Measurements from ENCODE around the gene MRPS10.

The MRPS10 gene

DNA sequence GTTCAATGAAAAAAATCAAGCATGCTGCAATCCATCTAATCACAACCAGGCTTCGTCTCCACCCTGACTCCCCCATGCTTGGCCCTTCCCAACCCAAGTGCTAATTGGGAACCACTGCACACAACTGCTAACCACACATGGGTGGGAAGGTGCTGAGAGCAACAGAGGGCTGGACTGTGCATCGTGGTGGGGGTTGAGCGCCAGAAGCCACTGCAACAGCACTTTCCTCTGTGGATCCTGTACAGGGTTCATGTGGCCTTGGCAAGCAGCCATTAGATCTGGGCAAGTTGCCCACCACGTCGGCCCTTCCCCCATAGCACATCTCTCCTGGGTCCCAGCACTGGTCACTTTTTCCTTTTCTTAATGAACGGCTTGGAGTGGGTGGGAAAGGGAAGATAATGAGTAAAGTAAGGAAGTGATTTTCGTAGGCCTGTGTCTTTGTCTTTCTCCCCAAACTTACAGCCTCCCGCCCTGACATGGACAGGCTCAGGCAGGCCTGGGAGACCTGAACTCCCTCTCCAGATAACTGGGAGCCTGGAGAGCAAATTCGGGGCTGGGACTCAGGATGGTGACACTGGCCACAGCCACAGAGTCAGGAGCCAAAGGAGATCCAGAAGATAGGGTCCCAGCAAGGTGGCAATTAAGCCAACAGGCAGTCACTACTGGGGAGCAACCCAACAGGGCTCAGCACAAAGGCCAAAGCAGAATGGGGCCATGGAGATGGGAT is 34.4 kb upstream of the MRPS10 start:
- Histone ChIP-seq H3K9me2 (replicated peaks; ENCODE audit: control insufficient read depth, low read length) (no peaks in the 10 kb centered on the region), H3K27ac (ENCODE audit: low read depth, low read length) (no peak overlapping the region), H3K36me3 (ENCODE audit: control insufficient read depth, low read length) (peaks cover 54% of the 10 kb centered on the region), H3F3A (ENCODE audit: control insufficient read depth, insufficient read depth) (no peaks in the 10 kb centered on the region), H3K9me3 (ENCODE audit: control insufficient read depth, insufficient read depth, low read length) (no peaks in the 10 kb centered on the region), H3K79me2 (ENCODE audit: control insufficient read depth, low read length) (no peaks in the 10 kb centered on the region), H3K27me3 (ENCODE audit: control insufficient read depth, low read length) (no peaks in the 10 kb centered on the region), H3K4me3 (ENCODE audit: low read length) (no peak overlapping the region), H4K20me1 (ENCODE audit: control insufficient read depth, insufficient read depth, low read depth, low read length) (no peaks in the 10 kb centered on the region), H3K4me1 (ENCODE audit: control insufficient read depth, low read length) (no peaks in the 10 kb centered on the region), H3K4me2 (ENCODE audit: low read length) (no peak overlapping the region)
- TF ChIP-seq EZH2phosphoT487 (IDR thresholded peaks at IDR 0.05; ENCODE audit: borderline replicate concordance, low read length), result no peak
- TF ChIP-seq, protein P1, sequence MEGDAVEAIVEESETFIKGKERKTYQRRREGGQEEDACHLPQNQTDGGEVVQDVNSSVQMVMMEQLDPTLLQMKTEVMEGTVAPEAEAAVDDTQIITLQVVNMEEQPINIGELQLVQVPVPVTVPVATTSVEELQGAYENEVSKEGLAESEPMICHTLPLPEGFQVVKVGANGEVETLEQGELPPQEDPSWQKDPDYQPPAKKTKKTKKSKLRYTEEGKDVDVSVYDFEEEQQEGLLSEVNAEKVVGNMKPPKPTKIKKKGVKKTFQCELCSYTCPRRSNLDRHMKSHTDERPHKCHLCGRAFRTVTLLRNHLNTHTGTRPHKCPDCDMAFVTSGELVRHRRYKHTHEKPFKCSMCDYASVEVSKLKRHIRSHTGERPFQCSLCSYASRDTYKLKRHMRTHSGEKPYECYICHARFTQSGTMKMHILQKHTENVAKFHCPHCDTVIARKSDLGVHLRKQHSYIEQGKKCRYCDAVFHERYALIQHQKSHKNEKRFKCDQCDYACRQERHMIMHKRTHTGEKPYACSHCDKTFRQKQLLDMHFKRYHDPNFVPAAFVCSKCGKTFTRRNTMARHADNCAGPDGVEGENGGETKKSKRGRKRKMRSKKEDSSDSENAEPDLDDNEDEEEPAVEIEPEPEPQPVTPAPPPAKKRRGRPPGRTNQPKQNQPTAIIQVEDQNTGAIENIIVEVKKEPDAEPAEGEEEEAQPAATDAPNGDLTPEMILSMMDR (IDR thresholded peaks at IDR 0.05; ENCODE audit: low read depth, low read length, poor library complexity, severe bottlenecking), result no peak

DNA sequence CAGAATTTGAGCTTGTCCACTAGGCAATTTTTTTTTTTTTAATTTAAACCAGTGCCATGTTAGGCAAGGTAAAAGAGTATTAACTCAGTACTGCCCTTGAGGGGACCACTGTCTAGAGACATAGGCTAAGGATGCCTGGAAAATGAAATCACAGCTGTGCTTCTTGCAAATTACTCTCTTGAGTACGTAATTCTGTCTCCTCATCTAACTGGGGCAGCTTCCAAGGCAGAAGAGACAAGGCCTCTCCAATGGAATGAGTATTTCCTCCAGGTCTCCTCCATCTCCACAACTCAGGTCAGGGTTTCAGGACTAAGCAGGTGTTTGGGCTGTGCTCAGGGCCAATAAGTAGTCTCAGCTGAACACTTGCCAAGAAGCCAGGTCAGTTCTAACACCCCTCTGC is 33.8 kb upstream of the MRPS10 start:
- TF ChIP-seq, protein P1 (IDR thresholded peaks at IDR 0.05; ENCODE audit: low read depth, low read length, poor library complexity, severe bottlenecking), result no peak
- no peaks in the 10 kb centered on the region for H3K9me3 ChIP-seq (ENCODE audit: control insufficient read depth, insufficient read depth, low read length)
- no peaks in the 10 kb centered on the region for H3F3A ChIP-seq (ENCODE audit: control insufficient read depth, insufficient read depth)
- no peaks in the 10 kb centered on the region for H3K27me3 ChIP-seq (ENCODE audit: control insufficient read depth, low read length)
- H3K4me3 ChIP-seq (ENCODE audit: low read length), result no peak overlapping the region
- H3K27ac ChIP-seq (ENCODE audit: low read depth, low read length), result no peak overlapping the region
- H4K20me1 ChIP-seq (ENCODE audit: control insufficient read depth, insufficient read depth, low read depth, low read length), result no peaks in the 10 kb centered on the region
- H3K79me2 ChIP-seq (ENCODE audit: control insufficient read depth, low read length), result no peaks in the 10 kb centered on the region
- H3K36me3 ChIP-seq (ENCODE audit: control insufficient read depth, low read length), result peaks cover 48% of the 10 kb centered on the region
- H3K4me2 ChIP-seq (ENCODE audit: low read length), result no peak overlapping the region
- no peaks in the 10 kb centered on the region for H3K9me2 ChIP-seq (replicated peaks; ENCODE audit: control insufficient read depth, low read length)
- no peaks in the 10 kb centered on the region for H3K4me1 ChIP-seq (ENCODE audit: control insufficient read depth, low read length)

DNA sequence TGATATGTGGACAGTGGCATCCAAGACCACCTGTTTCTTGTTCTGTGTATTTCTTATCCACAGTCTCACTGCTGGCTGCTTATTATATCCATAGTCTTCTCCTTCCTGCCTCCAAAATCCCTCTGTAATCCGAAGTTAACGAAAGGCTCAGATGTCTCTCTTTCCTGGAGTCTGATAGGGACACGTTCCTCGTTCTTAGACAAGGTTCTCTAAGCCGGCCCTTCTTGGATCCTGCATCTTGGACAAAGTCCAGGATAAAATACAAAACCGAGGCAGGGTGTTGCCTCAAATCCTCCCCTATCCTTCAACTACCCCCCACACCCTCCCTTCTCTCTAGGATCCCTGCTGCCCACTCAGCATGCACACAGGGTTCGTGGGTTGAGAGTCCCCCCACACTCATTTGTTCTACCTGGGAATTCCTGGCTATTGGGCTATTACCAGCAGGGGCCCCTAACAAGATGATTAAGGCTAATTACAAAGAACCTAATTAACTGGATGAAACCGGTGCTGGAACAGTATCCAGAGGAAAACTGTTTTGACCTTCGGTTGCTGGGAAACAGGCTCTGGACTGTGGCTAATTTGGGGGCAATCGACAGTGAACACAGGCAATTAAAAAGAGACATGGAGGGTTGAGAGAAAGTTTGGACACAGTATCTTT is 32.7 kb upstream of the MRPS10 start:
- Histone ChIP-seq H3K4me2 (ENCODE audit: low read length) (no peak overlapping the region), H3F3A (ENCODE audit: control insufficient read depth, insufficient read depth) (no peaks in the 10 kb centered on the region), H3K27me3 (ENCODE audit: control insufficient read depth, low read length) (no peaks in the 10 kb centered on the region), H3K4me1 (ENCODE audit: control insufficient read depth, low read length) (no peaks in the 10 kb centered on the region), H4K20me1 (ENCODE audit: control insufficient read depth, insufficient read depth, low read depth, low read length) (no peaks in the 10 kb centered on the region), H3K9me3 (ENCODE audit: control insufficient read depth, insufficient read depth, low read length) (no peaks in the 10 kb centered on the region), H3K79me2 (ENCODE audit: control insufficient read depth, low read length) (no peaks in the 10 kb centered on the region), H3K4me3 (ENCODE audit: low read length) (no peak overlapping the region), H3K27ac (ENCODE audit: low read depth, low read length) (no peak overlapping the region), H3K9me2 (replicated peaks; ENCODE audit: control insufficient read depth, low read length) (no peaks in the 10 kb centered on the region), H3K36me3 (ENCODE audit: control insufficient read depth, low read length) (peaks cover 41% of the 10 kb centered on the region)
- TF ChIP-seq, protein P1 (IDR thresholded peaks at IDR 0.05; ENCODE audit: low read depth, low read length, poor library complexity, severe bottlenecking), result no peak
- no peak for TF ChIP-seq EZH2phosphoT487 (IDR thresholded peaks at IDR 0.05; ENCODE audit: borderline replicate concordance, low read length)
